SK-N-SH treated with all-trans-retinoic acid at 6 μM for 48 hours (cell line): ENCODE results near the gene LAMTOR4.
"Not testable (repeated sequence)": the region's sequence is repeated elsewhere in the genome, so short reads cannot be mapped to it uniquely, and the experiment has no call there.

Experiments
- ATAC-seq: fragments of 200-7000 bp; cut with Tn5 transposase; 3 replicates; pipeline ENCODE4 v1.9.1; 2020; ENCODE audit warnings: mild to moderate bottlenecking, moderate library complexity
- ARNTL ChIP-seq: fragments of 450-650 bp; formaldehyde crosslinking; IDR thresholded peaks from 2 replicates; pipeline ENCODE4 v1.5.0; 2020; ENCODE audit warnings: low read depth, mild to moderate bottlenecking, moderate library complexity, borderline replicate concordance
- ESRRG ChIP-seq: fragments of 250-450 bp; sonication (Bioruptor Pico); IDR thresholded peaks from 2 replicates; pipeline ENCODE4 v1.6.1; 2021; ENCODE audit warnings: mild to moderate bottlenecking
- GLIS3 ChIP-seq: fragments of 250-450 bp; sonication (Bioruptor Pico); IDR thresholded peaks from 2 replicates; pipeline ENCODE4 v1.5.0; 2020; ENCODE audit warnings: mild to moderate bottlenecking, moderate library complexity
- ISL1 ChIP-seq: fragments of 250-450 bp; sonication (Bioruptor Pico); IDR thresholded peaks from 2 replicates; pipeline ENCODE4 v2.1.2; 2022; ENCODE audit warnings: mild to moderate bottlenecking, moderate library complexity
- PATZ1 ChIP-seq: fragments of 250-450 bp; sonication (Bioruptor Pico); IDR thresholded peaks from 2 replicates; pipeline ENCODE4 v1.8.0; 2020; ENCODE audit warnings: mild to moderate bottlenecking, moderate library complexity, borderline replicate concordance
- PPARA ChIP-seq: fragments of 250-450 bp; sonication (Bioruptor Pico); IDR thresholded peaks from 2 replicates; pipeline ENCODE4 v1.5.0; 2020; ENCODE audit warnings: mild to moderate bottlenecking, borderline replicate concordance
- RARB ChIP-seq: fragments of 250-450 bp; sonication (Bioruptor Pico); IDR thresholded peaks from 2 replicates; pipeline ENCODE4 v1.8.0; 2021; ENCODE audit warnings: mild to moderate bottlenecking, moderate library complexity
- SNAI2 ChIP-seq: fragments of 250-450 bp; sonication (Bioruptor Pico); IDR thresholded peaks from 2 replicates; pipeline ENCODE4 v1.5.0; 2020; ENCODE audit warnings: mild to moderate bottlenecking, moderate library complexity
- TCF4 ChIP-seq: fragments of 250-450 bp; sonication (Bioruptor Pico); IDR thresholded peaks from 2 replicates; pipeline ENCODE4 v1.8.0; 2021; ENCODE audit warnings: mild to moderate bottlenecking, moderate library complexity, borderline replicate concordance
- TSHZ2 ChIP-seq: fragments of 250-450 bp; sonication (Bioruptor Pico); IDR thresholded peaks from 2 replicates; pipeline ENCODE4 v1.5.0; 2020; ENCODE audit warnings: mild to moderate bottlenecking, moderate library complexity
- ZFP3 ChIP-seq: fragments of 250-450 bp; sonication (Bioruptor Pico); IDR thresholded peaks from 2 replicates; pipeline ENCODE4 v1.5.0; 2020; ENCODE audit warnings: mild to moderate bottlenecking, moderate library complexity
- ZFP30 ChIP-seq: fragments of 450-650 bp; formaldehyde crosslinking; IDR thresholded peaks from 2 replicates; pipeline ENCODE4 v1.5.0; 2022; ENCODE audit warnings: mild to moderate bottlenecking, moderate library complexity
- ZNF565 ChIP-seq: fragments of 450-650 bp; formaldehyde crosslinking; conservative IDR thresholded peaks from 2 replicates; pipeline ENCODE4 v1.5.0; 2020; ENCODE audit warnings: low read depth, mild to moderate bottlenecking, moderate library complexity
- ZNF8 ChIP-seq: fragments of 450-650 bp; formaldehyde crosslinking; IDR thresholded peaks from 2 replicates; pipeline ENCODE4 v1.5.0; 2020; ENCODE audit warnings: mild to moderate bottlenecking, moderate library complexity
- TF ChIP-seq, protein P1 (sequence below): fragments of 250-450 bp; sonication (Bioruptor Pico); IDR thresholded peaks from 2 replicates; pipeline ENCODE4 v1.5.1; 2020; ENCODE audit warnings: low read depth, mild to moderate bottlenecking, moderate library complexity
- TF ChIP-seq, protein P2 (sequence below): fragments of 250-450 bp; sonication (Bioruptor Pico); IDR thresholded peaks from 2 replicates; pipeline ENCODE4 v1.8.0; 2021; ENCODE audit warnings: low read depth, mild to moderate bottlenecking, moderate library complexity, borderline replicate concordance

Gene LAMTOR4

GRCh38 chr7:100128637-100128963 lies 20.1 kb upstream of the LAMTOR4 start (continued):
- no peak for TF ChIP-seq TSHZ2
- no peak for TF ChIP-seq SNAI2 (CRISPR knock-in tag)
- no peak for TF ChIP-seq TCF4 (CRISPR knock-in tag)
- TF ChIP-seq PATZ1 (CRISPR knock-in tag), result no peak

DNA sequence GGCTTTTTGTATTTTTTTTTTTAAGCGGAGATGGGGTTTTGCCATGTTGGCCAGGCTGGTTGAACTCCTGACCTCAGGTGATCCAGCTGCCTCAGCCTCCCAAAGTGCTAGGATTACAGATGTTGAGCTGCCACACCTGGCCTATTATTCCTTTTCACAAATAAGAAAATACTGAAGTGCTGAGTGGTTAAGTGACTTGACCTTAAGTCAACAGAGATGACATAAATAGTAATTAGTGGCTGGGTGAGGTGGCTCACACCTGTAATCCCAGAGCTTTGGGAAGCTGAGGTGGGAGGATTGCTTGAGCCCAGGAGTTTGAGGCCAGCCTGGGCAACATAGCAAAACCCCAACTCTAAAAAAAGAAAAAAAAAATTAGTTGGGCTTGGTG lies 18.5 kb upstream of the LAMTOR4 start:
- ATAC-seq, result not testable (repeated sequence)

DNA sequence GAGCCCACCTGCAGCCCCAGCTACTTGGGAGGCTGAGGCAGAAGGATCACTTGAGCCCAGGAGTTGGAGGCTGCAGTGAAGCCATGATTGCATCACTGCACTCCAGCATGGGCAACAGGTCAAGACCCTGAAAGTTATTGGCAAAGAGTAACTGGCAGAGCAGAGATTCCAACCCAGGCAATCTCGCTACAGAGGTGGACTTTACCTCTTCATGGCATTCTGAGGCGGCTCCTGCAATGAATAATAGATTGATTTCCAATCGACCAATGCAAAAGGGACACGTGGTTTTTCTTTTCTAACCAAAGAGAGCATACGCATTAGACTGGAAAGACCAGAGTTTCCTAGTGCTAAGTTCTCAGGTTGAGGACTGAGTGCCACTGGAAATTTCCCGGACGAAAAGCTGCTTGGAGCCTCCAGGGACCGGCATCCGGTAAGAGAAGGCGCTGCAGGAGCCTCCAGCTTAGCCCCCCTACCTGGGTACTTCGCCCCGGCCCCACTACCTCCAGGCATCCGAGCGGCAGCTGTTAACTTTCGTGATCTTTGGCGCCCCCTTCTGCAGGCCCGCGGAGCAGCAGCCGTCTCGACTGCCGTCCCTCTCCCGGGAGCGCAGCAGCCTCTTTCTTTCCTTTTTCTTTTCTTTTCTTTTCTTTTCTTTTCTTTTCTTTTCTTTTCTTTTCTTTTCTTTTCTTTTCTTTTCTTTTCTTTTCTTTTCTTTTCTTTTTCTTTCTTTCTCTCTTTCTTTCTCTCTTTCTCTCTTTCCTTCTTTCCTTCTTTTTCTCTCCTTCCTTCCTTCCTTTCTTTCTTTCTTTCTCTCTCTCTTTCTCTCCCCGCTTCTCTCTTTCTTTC lies 17.9 kb upstream of the LAMTOR4 start:
- peak; percentile 31 for ATAC-seq
- TF ChIP-seq ISL1, result no peak
- no peak for TF ChIP-seq ZNF8
- TF ChIP-seq, protein P1, sequence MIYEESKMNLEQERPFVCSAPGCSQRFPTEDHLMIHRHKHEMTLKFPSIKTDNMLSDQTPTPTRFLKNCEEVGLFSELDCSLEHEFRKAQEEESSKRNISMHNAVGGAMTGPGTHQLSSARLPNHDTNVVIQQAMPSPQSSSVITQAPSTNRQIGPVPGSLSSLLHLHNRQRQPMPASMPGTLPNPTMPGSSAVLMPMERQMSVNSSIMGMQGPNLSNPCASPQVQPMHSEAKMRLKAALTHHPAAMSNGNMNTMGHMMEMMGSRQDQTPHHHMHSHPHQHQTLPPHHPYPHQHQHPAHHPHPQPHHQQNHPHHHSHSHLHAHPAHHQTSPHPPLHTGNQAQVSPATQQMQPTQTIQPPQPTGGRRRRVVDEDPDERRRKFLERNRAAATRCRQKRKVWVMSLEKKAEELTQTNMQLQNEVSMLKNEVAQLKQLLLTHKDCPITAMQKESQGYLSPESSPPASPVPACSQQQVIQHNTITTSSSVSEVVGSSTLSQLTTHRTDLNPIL (CRISPR knock-in tag), result no peak
- TF ChIP-seq ARNTL, result no peak
- no peak for TF ChIP-seq PPARA (CRISPR knock-in tag)
- no peak for TF ChIP-seq ZNF565 (CRISPR knock-in tag)
- no peak for TF ChIP-seq ESRRG (CRISPR knock-in tag)
- TF ChIP-seq, protein P2, sequence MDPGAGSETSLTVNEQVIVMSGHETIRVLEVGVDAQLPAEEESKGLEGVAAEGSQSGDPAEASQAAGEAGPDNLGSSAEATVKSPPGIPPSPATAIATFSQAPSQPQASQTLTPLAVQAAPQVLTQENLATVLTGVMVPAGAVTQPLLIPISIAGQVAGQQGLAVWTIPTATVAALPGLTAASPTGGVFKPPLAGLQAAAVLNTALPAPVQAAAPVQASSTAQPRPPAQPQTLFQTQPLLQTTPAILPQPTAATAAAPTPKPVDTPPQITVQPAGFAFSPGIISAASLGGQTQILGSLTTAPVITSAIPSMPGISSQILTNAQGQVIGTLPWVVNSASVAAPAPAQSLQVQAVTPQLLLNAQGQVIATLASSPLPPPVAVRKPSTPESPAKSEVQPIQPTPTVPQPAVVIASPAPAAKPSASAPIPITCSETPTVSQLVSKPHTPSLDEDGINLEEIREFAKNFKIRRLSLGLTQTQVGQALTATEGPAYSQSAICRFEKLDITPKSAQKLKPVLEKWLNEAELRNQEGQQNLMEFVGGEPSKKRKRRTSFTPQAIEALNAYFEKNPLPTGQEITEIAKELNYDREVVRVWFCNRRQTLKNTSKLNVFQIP (CRISPR knock-in tag), result no peak
- TF ChIP-seq SNAI2 (CRISPR knock-in tag), result no peak
- TF ChIP-seq TSHZ2, result no peak
- TF ChIP-seq GLIS3 (CRISPR knock-in tag), result no peak
- TF ChIP-seq PATZ1 (CRISPR knock-in tag), result no peak
- TF ChIP-seq RARB, result no peak
- TF ChIP-seq ZFP3 (CRISPR knock-in tag), result no peak
- TF ChIP-seq ZFP30 (CRISPR knock-in tag), result no peak
